Body of pancreas (tissue), 4 donors: Measurements from ENCODE around the gene IL1RAPL2. TPM values are rescaled to one million over a fixed set of nuclear protein-coding genes. Genes with fewer than 3 reads are reported as not detected.

Source experiments
- ATAC-seq: fragments of 150-250 bp; one replicate; pipeline ENCODE4 v1.9.1; 2016
- DNase-seq, 4 donors: peaks; one replicate each; pipeline ENCODE4 v3.0.0-alpha.2; 2019
- H3K27ac ChIP-seq, 4 donors: fragments of 200-600 bp; sonication (generic); 1 replicate in 3 of 4; 2 replicates in 1 of 4; pipeline versions ENCODE4 v1.5.1 to v1.6.1; 2016 to 2019; ENCODE audit warnings: mild to moderate bottlenecking in 1 of 4, mixed read lengths in 1 of 4, moderate library complexity in 1 of 4
- H3K27me3 ChIP-seq, 2 donors: fragments of 200-600 bp; sonication (generic); one replicate each; pipeline ENCODE4 v1.6.0; 2016; ENCODE audit warnings: mild to moderate bottlenecking in 1 of 2
- H3K36me3 ChIP-seq, 2 donors: fragments of 200-600 bp; sonication (generic); replicated peaks in 1 of 2; 2 replicates each; pipeline ENCODE4 v1.5.1; 2016; ENCODE audit warnings: low read depth in 2 of 2; ENCODE audit not compliant: insufficient read depth in 1 of 2
- H3K4me1 ChIP-seq: fragments of 200-600 bp; sonication (generic); one replicate; pipeline ENCODE4 v1.6.0; 2016
- H3K4me3 ChIP-seq, 2 donors: fragments of 200-600 bp; sonication (generic); 1 replicate in 1 of 2; 2 replicates in 1 of 2; pipeline ENCODE4 v1.5.1; 2016 to 2019
- H3K9me3 ChIP-seq, 3 donors: fragments of 200-600 bp; sonication (generic); 1 replicate in 2 of 3; 2 replicates in 1 of 3; pipeline ENCODE4 v1.5.1; 2016
- CTCF ChIP-seq, 7 experiments: fragments of 450-650 bp in 4 of 7; fragments of 200-600 bp in 3 of 7; sonication (generic) in 3 of 7; IDR thresholded peaks; one replicate each; pipeline ENCODE4 v1.5.1; 2016 to 2019; ENCODE audit warnings: antibody characterized with exemption in 7 of 7
- POLR2A ChIP-seq, 3 donors: fragments of 450-650 bp; IDR thresholded peaks; one replicate each; pipeline ENCODE4 v1.6.1; 2016; ENCODE audit warnings: antibody characterized with exemption in 3 of 3, mild to moderate bottlenecking in 2 of 3
- WGBS, 2 donors: methylation state at CpG; one replicate each; pipeline ENCODE4 v1.1.5; 2017; 5-methylcytosine and 5-hydroxymethylcytosine counted together
- intact Hi-C: fragments of 100-400 bp; cut with DNase I; formaldehyde crosslinking; loops from one replicate; pipeline ENCODE4 v1.15.1; 2023
- total RNA-seq, 2 donors: library from RNA; depleted of rRNA; stranded (reverse); fragments of >200 nt; gene quantifications; one replicate each; pipeline ENCODE4 v1.1.0, GENCODE V29; 2016

The IL1RAPL2 gene
- total RNA-seq, 2 donors from 2014 or later, result not detected

- TF ChIP-seq POLR2A (IDR thresholded peaks at IDR 0.05) (no peak), CTCF (IDR thresholded peaks at IDR 0.05) (no peak)
- H3K4me1 ChIP-seq, result no peaks in the 10 kb centered on the region
- no peak overlapping the region for H3K4me3 ChIP-seq
- WGBS, 2 donors, result 8 to 15% methylated on average over 1 of the region's 1 CpG
- intact Hi-C loops, result no loop called here
- no peak overlapping the region for H3K27ac ChIP-seq
- no peaks in the 10 kb centered on the region for H3K36me3 ChIP-seq
- no peaks in the 10 kb centered on the region for H3K27me3 ChIP-seq
- no peaks in the 10 kb centered on the region for H3K9me3 ChIP-seq
- ATAC-seq (no peak), DNase-seq (no peak)
Observed at GRCh38 chrX:105755109-105755508, 1189.1 kb downstream of the IL1RAPL2 start.

- Histone ChIP-seq H3K36me3 (no peaks in the 10 kb centered on the region), H3K27ac (no peak overlapping the region), H3K4me1 (no peaks in the 10 kb centered on the region), H3K4me3 (no peak overlapping the region), H3K9me3 (no peaks in the 10 kb centered on the region), H3K27me3 (no peaks in the 10 kb centered on the region)
- DNase-seq (no peak), ATAC-seq (no peak)
- intact Hi-C loops, result no loop called here
- 57 to 70% methylated on average over 1 of the region's 1 CpG for WGBS, 2 donors
- TF ChIP-seq CTCF (IDR thresholded peaks at IDR 0.05) (no peak), POLR2A (IDR thresholded peaks at IDR 0.05) (no peak)
Observed at GRCh38 chrX:105758754-105759153, 1192.8 kb downstream of the IL1RAPL2 start.

- no peaks in the 10 kb centered on the region for H3K27me3 ChIP-seq
- no peaks in the 10 kb centered on the region for H3K36me3 ChIP-seq
- intact Hi-C loops, result no loop called here
- H3K4me3 ChIP-seq, result no peak overlapping the region
- no peak overlapping the region for H3K27ac ChIP-seq
- DNase-seq (no peak), ATAC-seq (no peak)
- 33 to 56% methylated on average over 2 of the region's 2 CpGs for WGBS, 2 donors
- no peaks in the 10 kb centered on the region for H3K9me3 ChIP-seq
- TF ChIP-seq CTCF (IDR thresholded peaks at IDR 0.05) (no peak), POLR2A (IDR thresholded peaks at IDR 0.05) (no peak)
- H3K4me1 ChIP-seq, result no peaks in the 10 kb centered on the region
Observed at GRCh38 chrX:105759598-105759997, 1193.6 kb downstream of the IL1RAPL2 start.

- WGBS, 2 donors, result 31 to 63% methylated on average over 1 of the region's 1 CpG
- ATAC-seq (no peak), DNase-seq (no peak)
- intact Hi-C loops, result no loop called here
- no peaks in the 10 kb centered on the region for H3K9me3 ChIP-seq
- no peaks in the 10 kb centered on the region for H3K4me1 ChIP-seq
- no peaks in the 10 kb centered on the region for H3K36me3 ChIP-seq
- no peaks in the 10 kb centered on the region for H3K27me3 ChIP-seq
- H3K27ac ChIP-seq, result no peak overlapping the region
- no peak overlapping the region for H3K4me3 ChIP-seq
- TF ChIP-seq POLR2A (IDR thresholded peaks at IDR 0.05) (no peak), CTCF (IDR thresholded peaks at IDR 0.05) (no peak)
Observed at GRCh38 chrX:105765691-105766090, 1199.7 kb downstream of the IL1RAPL2 start.

- DNase-seq (no peak), ATAC-seq (no peak)
- Histone ChIP-seq H3K36me3 (no peaks in the 10 kb centered on the region), H3K4me1 (no peaks in the 10 kb centered on the region), H3K27me3 (no peaks in the 10 kb centered on the region), H3K4me3 (no peak overlapping the region), H3K27ac (no peak overlapping the region), H3K9me3 (no peaks in the 10 kb centered on the region)
- no peak for TF ChIP-seq CTCF (IDR thresholded peaks at IDR 0.05)
- no peak for TF ChIP-seq POLR2A (IDR thresholded peaks at IDR 0.05)
- intact Hi-C loops, result no loop called here
Observed at GRCh38 chrX:105773801-105774200, 1207.8 kb downstream of the IL1RAPL2 start.
